IPS-NIHi11 (cell line): ENCODE data around the gene DUOX1.
A peak's percentile ranks its signal among the peaks of the same experiment; 100 is the strongest.
"Not testable (repeated sequence)": the region's sequence is repeated elsewhere in the genome, so short reads cannot be mapped to it uniquely, and the experiment has no call there.

Experiments
- DNase-seq: peaks from one replicate; pipeline ENCODE4 v3.0.0; 2012; ENCODE audit warnings: mixed read lengths, low spot score

DUOX1 gene

GRCh38 chr15:45121706-45122417 is 7.9 kb upstream of the DUOX1 start:
- no peak for DNase-seq

- DNase-seq = no peak
These were observed 7.1 kb upstream of the DUOX1 start for GRCh38 chr15:45122719-45123118.

GRCh38 chr15:45123397-45123796 is 6.4 kb upstream of the DUOX1 start:
- no peak for DNase-seq

- DNase-seq = no peak
These were observed 3.1 kb upstream of the DUOX1 start for GRCh38 chr15:45126535-45127158.

- no peak for DNase-seq
These were observed 689 bp upstream of the DUOX1 start for GRCh38 chr15:45128971-45129639.

- no peak for DNase-seq
These were observed 652 bp downstream of the DUOX1 start for GRCh38 chr15:45130291-45131000.

- DNase-seq = no peak
These were observed 1.7 kb downstream of the DUOX1 start for GRCh38 chr15:45131510-45131909.

GRCh38 chr15:45132844-45133560 is 3.2 kb downstream of the DUOX1 start:
- no peak for DNase-seq

- no peak for DNase-seq
These were observed 3.7 kb downstream of the DUOX1 start for GRCh38 chr15:45133561-45133920.

- no peak for DNase-seq
These were observed 4.3 kb downstream of the DUOX1 start for GRCh38 chr15:45134046-45134445.

GRCh38 chr15:45134682-45135604 is 5.1 kb downstream of the DUOX1 start:
- DNase-seq = peak; percentile 54

- DNase-seq = not testable (repeated sequence)
These were observed 6.0 kb downstream of the DUOX1 start for GRCh38 chr15:45135705-45136377.

- peak; percentile 63 for DNase-seq
These were observed 6.6 kb downstream of the DUOX1 start for GRCh38 chr15:45136378-45136764.

GRCh38 chr15:45137703-45138102 is 7.9 kb downstream of the DUOX1 start:
- DNase-seq = no peak

GRCh38 chr15:45138814-45139765 is 9.3 kb downstream of the DUOX1 start:
- DNase-seq = no peak

- no peak for DNase-seq
These were observed 10.0 kb downstream of the DUOX1 start for GRCh38 chr15:45139770-45140169.

GRCh38 chr15:45140557-45141250 is 10.9 kb downstream of the DUOX1 start:
- DNase-seq = no peak

- no peak for DNase-seq
These were observed 11.6 kb downstream of the DUOX1 start for GRCh38 chr15:45141386-45141785.

GRCh38 chr15:45143056-45143455 is 13.3 kb downstream of the DUOX1 start:
- no peak for DNase-seq
